HG03045 (cell line): ENCODE data around the gene ASXL1.
"Not testable (repeated sequence)": the region's sequence is repeated elsewhere in the genome, so short reads cannot be mapped to it uniquely, and the experiment has no call there.

Experiments
- ATAC-seq: cut with Tn5 transposase; IDR thresholded peaks from one replicate; pipeline ENCODE4 v1.9.1; 2021; ENCODE audit warnings: mild to moderate bottlenecking, moderate library complexity; ENCODE audit not compliant: unreplicated experiment

The ASXL1 gene

GRCh38 chr20:32464401-32465091 lies 106.4 kb downstream of the ASXL1 start:
- ATAC-seq: no peak

GRCh38 chr20:32465092-32465900 lies 107.2 kb downstream of the ASXL1 start:
- no peak for ATAC-seq

GRCh38 chr20:32465901-32466675 lies 108.0 kb downstream of the ASXL1 start:
- not testable (repeated sequence) for ATAC-seq

GRCh38 chr20:32466739-32467505 lies 108.8 kb downstream of the ASXL1 start:
- ATAC-seq: no peak

- ATAC-seq: no peak
Observed at GRCh38 chr20:32467506-32468312, 109.6 kb downstream of the ASXL1 start.

- no peak for ATAC-seq
Observed at GRCh38 chr20:32468313-32468640, 110.1 kb downstream of the ASXL1 start.

- ATAC-seq: no peak
Observed at GRCh38 chr20:32468860-32469259, 110.7 kb downstream of the ASXL1 start.

- ATAC-seq: no peak
Observed at GRCh38 chr20:32470025-32470861, 112.1 kb downstream of the ASXL1 start.

- no peak for ATAC-seq
Observed at GRCh38 chr20:32470940-32471339, 112.8 kb downstream of the ASXL1 start.

GRCh38 chr20:32472581-32473207 lies 114.6 kb downstream of the ASXL1 start:
- ATAC-seq: no peak

- ATAC-seq: no peak
Observed at GRCh38 chr20:32473231-32474008, 115.3 kb downstream of the ASXL1 start.

- ATAC-seq: no peak
Observed at GRCh38 chr20:32474009-32474716, 116.0 kb downstream of the ASXL1 start.

GRCh38 chr20:32474717-32474966 lies 116.5 kb downstream of the ASXL1 start:
- no peak for ATAC-seq

GRCh38 chr20:32474967-32475811 lies 117.1 kb downstream of the ASXL1 start:
- no peak for ATAC-seq

GRCh38 chr20:32476684-32477593 lies 118.8 kb downstream of the ASXL1 start:
- ATAC-seq: no peak
